ENCODE data around the gene ARPC5L. TPM values are rescaled to one million over a fixed set of nuclear protein-coding genes. Genes with fewer than 3 reads are reported as not detected.
A peak's percentile ranks its signal among the peaks of the same experiment; 100 is the strongest.
"Not testable (repeated sequence)": the region's sequence is repeated elsewhere in the genome, so short reads cannot be mapped to it uniquely, and the experiment has no call there.

ARPC5L gene
- total RNA-seq (2014; rRNA removed; shearing (Covaris generic); ENCODE audit: low replicate concordance) = 25.7 and 37.3 TPM in 2 replicates

DNA sequence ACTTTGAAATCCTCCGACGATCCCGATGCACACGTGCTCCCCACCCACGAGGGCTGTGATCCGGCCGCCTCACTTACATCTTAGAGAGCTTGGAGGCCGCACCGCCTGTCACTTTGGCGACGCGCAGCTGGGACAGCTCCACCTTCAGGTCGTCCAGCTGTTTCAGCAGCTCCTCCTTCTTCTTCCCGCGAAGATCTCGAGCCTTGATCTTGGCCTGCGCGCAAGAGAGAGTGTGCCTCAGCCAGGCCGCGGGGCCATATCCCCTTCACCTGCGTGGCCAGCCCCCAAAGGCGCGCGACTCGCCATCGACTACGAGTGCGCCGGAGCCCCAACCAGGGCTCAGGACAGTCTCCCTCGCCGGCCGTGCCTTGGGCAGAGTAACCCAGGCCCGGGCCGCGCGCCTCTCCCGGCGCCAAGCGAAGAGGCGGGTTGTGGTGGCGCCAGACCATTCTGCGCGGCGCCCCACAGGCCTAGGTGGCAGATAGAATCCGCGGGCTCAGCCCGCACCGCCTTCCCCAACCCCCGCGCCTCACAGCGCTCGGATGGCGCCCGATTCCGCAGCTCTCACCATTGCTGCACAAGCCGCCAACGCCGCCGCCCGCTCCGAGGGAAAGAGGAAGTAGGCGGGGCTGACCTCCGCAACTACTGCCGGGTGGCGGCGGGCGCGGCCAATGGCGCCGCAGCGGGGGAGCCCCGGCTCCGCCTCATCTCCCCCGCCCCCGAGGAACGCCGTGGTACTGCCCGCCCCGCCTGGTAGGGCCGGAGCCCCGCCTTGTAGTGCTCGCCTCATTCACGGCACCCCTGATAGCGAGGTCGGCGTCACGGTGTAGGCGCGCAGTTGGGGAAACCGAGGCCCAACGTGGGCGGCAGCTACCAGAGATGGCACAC, at the start of gene ARPC5L, which contains the start of gene RPL35:
TSS of gene ARPC5L (plus strand) at position 789 of the 888 bp plus-strand sequence. CDS start 7,161 bp downstream, outside the sequence.
TSS of gene RPL35 (minus strand) at position 616 of the 888 bp plus-strand sequence. CDS start at position 571, 45 bp downstream.
- in situ Hi-C loops (cut with HindIII; ENCODE audit: low pct_unique_long_range_greater_than_20kb, low sequenced_read_pairs) = no loop called here
- peak; percentile 90 for DNase-seq (ENCODE audit: low read depth)

DNA sequence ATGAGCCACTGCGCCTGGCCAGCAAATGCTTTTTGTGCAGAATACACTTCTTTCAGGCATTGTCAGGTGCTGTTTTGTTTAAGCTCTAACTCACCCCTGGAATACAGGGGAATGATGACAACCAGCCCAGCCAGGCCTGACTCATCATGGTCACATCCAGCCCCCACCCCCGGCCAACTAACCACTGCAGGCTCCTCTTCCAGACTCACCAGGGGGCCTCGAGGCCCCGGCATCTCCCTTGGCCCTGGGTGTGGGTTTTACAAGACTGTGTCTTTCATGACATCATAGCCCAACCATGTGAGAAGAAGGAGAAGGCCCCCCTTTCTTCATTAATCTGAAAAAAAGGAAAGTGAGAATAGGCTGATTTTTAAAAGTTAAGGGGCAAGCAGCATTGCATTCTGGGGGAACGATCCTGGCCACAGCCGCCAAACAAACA, 49.5 kb upstream of the ARPC5L start:
- peak; percentile 90 for DNase-seq (ENCODE audit: low read depth)
- in situ Hi-C loops (cut with HindIII; ENCODE audit: low pct_unique_long_range_greater_than_20kb, low sequenced_read_pairs) = no loop called here

DNA sequence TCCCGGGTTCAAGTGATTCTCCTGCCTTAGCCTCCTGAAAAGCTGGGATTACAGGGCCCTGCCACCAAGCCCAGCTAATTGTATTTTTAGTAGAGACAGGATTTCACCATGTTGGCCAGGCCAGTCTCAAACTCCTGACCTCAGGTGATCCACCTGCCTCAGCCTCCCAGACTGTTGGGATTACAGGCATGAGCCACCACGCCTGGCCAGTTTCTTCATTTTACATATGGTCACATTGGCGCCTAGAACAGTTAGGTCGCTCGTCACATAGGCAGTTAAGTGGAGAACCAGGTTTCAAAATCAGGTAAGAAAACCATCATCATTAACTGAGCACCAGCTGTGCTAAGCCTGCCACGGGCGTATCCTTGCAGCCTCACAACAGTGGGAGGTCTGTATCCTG, 48.9 kb upstream of the ARPC5L start:
- no peak for DNase-seq (ENCODE audit: low read depth)
- in situ Hi-C loops (cut with HindIII; ENCODE audit: low pct_unique_long_range_greater_than_20kb, low sequenced_read_pairs) = no loop called here

DNA sequence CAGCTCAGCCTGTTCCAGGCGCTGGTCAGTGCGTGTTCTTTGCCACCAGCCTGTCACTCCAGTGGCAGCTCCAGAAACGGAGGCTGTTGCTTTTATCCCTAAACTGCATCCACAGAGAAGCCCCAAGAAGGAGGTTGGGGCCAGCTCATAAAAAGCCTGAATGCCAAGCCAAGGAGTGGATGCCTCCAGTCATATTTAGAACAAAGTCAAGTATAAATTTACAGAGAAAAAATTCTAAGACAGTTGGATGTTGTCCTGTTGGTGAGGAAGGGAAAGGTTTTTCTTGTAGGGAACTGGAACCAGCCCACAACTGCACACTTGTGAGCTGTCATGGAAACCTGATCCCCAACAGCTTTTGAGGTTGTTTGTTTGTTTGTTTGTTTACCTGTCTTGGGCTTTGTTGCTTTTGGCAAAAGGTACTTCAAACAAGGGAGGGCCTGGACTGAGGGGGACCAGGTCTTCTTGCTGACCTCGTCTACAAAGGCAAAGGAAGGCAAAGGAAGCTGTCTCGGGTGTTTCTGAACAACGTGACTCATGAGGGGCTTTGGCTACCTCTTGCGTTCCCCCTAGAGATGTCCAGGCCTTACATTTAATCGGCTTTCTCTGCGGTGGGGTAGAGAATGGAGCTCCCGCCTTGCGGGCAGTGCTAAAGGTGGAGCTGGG, 48.3 kb upstream of the ARPC5L start:
- no peak for DNase-seq (ENCODE audit: low read depth)
- in situ Hi-C loops (cut with HindIII; ENCODE audit: low pct_unique_long_range_greater_than_20kb, low sequenced_read_pairs) = no loop called here

DNA sequence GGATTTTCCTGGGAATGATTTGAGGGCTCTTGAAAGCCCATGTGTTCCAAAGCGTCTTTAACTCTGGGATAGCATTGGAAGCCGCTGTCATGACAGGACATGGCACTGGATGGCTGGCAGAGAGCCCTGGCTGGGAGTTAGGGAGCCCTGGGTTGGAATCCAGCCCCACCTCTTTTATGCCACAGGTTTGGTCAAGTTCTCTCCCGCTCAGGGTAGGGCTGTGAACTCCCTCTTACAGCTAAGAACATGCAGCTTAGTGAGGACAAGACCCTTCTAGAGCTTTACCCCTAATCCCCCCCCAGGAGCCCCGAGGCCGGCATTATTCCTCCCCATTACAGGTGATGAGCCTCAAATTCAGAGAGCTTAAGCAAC, 47.8 kb upstream of the ARPC5L start:
- in situ Hi-C loops (cut with HindIII; ENCODE audit: low pct_unique_long_range_greater_than_20kb, low sequenced_read_pairs) = no loop called here
- no peak for DNase-seq (ENCODE audit: low read depth)

DNA sequence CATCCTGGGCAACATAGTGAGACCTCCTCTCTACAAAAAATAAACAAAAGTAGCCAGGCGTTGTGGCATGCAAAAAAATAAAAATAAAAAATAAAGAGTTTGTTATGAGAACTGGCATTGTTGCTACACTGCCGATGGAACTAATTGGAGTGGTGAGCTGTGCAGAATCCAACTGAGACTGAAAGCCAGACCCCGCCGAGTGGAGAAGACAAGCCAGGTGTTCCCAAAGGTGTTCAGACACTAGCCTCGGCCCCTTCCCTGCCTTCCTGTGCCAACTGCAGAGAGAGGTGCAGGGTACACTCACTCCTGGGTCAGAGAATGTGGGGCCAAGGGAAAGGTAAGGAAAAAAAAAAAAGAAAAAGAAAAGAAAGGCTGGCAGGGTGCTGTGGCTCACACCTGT, 46.3 kb upstream of the ARPC5L start:
- no peak for DNase-seq (ENCODE audit: low read depth)
- in situ Hi-C loops (cut with HindIII; ENCODE audit: low pct_unique_long_range_greater_than_20kb, low sequenced_read_pairs) = no loop called here

DNA sequence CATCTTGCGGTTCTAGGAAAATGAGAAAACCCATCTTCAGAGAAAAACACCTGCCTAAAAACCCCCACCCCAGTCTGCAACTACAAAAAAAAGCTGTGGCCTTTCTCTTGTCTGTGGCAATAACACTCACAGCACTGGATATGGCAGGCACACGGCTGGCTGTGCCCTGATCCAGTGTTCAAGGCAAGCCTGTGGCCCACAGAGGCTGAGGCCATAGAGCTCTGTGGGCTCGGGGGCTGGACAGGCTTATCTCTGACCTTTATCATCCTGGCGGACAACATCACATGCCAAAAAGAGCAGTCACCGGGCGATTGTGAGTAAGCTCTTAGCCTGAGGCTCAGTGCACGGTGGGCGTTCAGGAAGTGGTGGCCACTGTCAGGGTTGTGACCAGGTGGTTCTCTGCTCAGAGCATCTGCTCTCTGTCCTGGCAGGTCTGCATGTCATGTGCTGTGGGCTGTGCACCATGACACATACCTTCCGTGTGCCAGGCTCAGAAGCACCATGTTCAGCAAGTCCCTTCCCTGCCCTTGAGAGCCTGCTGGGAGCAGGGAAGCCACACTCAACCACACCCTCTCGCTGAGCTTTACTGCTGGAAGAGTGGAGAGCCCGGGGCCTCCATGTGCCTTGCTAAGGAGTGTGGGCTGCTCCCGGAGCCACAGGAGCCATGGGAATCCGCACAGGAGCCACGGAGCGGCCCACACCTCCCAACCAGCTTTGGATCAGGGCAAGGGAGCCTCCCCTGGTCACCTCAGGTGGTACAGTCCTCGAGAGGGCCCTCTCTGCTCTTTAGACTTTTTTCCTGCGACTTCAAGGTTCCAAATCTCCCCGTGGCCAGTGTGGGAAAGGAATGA, 43.3 kb upstream of the ARPC5L start:
- peak; percentile 71 for DNase-seq (ENCODE audit: low read depth)

DNA sequence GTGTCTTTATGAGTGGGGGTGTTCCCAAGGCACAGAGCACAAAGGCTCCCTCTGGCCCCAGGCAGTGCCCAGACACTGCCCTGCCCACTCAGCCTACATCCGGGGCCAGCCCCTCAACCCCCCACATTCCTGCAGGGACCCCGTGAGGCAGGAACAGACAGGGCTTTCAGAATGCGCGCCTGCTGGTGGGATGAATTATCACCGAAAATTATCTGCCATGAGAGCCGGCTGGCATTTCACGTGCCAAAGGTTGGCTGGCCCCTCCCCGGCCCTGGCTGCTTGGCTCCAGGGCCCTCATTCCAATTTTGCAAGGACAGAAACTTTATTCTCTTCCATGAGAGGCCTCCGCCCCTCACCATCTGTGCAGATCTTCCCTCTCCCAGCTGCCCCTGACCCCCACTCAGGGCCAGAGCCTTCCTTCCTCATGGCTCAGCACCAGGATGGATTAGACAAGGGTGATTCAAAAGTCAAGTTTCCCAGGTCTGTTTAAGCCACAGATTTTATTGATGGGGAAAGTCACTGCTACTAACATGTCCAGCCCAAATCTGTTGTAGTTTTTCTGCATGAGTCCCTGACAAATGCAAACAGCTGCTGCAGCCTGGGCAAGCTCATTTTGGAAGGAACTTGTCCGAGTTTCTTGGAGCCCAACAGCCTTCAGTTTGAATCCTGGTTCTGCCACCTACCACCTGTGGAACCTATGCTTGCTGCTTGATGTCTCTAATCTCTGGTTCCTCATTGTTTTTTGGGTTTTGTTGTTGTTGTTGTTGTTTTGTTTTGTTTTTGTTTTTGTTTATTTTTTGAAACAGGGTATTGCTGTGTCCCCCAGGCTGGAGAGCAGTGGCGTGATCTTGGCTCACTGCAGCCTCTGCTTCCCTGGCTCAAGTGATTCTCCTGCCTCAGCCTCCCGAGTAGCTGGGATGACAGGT, 41.0 kb upstream of the ARPC5L start:
- DNase-seq (ENCODE audit: low read depth) = no peak
- in situ Hi-C loops (cut with HindIII; ENCODE audit: low pct_unique_long_range_greater_than_20kb, low sequenced_read_pairs) = no loop called here

More for the DNA sequence above, 43.3 kb upstream of the ARPC5L start:
- in situ Hi-C loops (cut with HindIII; ENCODE audit: low pct_unique_long_range_greater_than_20kb, low sequenced_read_pairs) = no loop called here

DNA sequence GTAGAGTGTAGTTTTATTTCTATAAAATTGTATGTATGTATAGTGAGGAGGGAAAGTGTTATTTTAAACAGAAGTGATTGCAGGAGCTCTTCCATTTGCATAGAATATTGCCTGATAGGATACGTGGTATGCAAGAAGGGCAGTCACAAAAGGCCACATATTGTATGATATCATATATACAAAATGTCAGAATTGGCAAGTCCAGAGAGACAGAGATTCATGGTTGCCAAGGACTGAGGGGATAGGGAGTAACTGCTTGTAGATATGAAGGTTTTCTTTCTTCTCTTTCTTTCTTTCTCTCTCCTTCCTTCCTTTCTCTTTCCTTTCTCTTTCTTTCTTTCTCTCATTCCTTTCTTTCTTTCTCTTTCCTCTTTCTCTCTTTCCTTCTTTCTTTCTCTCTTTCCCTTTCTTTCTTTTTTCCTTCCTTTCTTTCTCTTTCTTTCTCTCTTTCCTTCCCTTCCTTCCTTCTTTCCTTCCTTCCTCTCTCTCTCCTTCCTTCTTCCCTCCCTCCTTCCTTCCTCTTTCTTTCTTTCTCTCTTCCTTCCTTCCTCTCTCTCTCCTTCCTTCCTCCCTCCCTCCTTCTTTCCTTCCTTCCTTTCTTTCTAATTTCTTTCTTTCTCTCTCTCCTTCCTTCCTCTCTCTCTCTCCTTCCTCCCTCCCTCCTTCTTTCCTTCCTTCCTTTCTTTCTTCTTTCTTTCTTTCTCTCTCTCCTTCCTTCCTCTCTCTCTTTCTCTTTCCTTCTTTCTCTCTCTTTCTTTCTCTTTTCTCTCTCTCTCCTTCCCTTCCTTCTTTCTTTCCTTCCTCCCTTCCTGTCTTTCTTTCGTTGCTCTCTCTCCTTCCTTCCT, 33.2 kb upstream of the ARPC5L start:
- no peak for DNase-seq (ENCODE audit: low read depth)
- in situ Hi-C loops (cut with HindIII; ENCODE audit: low pct_unique_long_range_greater_than_20kb, low sequenced_read_pairs) = no loop called here

DNA sequence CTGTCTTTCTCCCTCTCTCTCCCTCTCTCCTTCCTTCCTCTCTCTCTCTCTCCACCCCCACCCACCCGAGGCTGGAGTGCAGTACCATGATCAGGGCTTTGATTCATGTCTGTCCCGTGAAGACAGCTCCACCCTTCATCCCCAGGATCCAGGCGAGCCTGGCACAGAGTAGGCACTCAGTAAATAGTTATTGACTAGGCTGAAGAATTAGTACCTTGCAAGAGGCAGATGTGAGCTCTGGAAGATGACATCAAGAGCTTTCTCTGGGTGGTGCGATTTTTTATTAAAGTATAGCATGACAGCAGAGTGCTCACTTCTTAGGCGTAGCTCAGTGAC, 32.6 kb upstream of the ARPC5L start:
- DNase-seq (ENCODE audit: low read depth) = no peak
- in situ Hi-C loops (cut with HindIII; ENCODE audit: low pct_unique_long_range_greater_than_20kb, low sequenced_read_pairs) = no loop called here

DNA sequence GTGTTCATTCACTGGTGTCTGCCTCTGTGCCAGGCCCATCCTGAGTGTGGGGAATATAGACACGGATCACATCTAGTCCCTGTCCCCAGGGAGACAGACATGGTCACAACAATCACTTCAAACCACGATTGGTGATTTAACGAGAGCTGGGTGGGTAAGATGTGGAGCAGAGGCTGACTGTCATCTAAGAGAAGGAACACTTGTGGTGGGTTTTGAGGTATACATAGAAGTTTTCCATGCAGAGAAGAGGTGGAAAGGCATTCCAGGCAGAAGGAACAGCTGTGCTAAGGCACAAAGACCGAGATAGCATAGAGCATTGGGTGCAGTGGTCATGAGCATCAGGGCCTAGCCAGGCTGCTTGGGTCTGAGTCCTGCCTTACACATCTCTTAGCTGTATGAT, 31.3 kb upstream of the ARPC5L start:
- in situ Hi-C loops (cut with HindIII; ENCODE audit: low pct_unique_long_range_greater_than_20kb, low sequenced_read_pairs) = no loop called here
- DNase-seq (ENCODE audit: low read depth) = no peak

DNA sequence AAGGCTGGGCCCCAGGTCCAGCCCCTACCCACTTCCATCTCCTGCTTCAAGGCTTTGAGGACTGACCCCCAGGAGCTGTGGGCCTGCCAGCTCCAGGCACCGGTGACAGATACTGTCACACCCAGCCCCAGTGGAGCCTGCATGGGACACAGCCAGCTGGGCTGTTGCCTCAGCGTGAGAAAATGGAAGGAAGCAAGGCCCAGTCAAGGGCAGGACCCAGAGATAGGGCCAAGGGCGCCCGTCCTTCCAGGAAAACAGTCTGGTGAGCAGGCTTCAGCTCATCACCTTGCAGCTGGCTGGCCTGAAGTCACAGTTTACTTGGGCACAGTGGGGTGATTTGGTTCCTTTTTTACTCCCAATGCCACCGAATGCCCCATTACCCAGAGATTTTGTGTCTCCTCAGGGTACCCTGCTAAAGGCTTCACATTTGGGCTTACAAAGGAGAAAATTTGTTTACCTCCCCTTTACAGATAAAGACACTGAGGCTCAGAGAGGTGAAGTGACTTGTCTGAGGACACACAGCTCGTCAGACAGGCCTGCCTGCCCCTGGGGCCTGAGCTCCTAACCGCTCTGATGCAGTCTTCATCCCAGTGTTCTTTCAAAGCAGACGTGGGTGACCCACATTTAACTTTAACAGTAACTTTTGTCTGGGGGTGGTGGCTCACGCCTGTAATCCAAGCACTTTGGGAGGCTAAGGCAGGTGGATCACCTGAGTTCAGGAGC, 30.1 kb upstream of the ARPC5L start:
- DNase-seq (ENCODE audit: low read depth) = no peak
- in situ Hi-C loops (cut with HindIII; ENCODE audit: low pct_unique_long_range_greater_than_20kb, low sequenced_read_pairs) = no loop called here

DNA sequence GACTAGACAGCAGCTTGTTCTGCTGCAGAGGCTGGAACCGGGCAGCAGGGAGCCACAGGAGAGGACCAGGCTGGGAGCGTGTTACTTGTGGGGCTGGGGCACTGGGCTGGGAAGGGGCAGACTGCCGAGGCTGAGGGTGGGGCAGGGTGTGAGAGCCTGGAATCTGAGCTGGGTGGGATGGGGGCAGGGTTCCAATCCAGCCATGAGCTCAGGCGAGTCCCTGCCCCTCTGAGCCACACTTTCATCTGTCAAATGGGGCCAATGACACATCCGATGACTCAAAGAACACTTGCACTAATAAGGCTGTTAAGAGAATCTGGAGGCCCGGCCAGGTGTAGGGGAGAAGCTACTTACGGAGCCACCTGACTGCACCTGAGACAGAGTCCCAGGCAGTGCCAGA, 27.3 kb upstream of the ARPC5L start:
- in situ Hi-C loops (cut with HindIII; ENCODE audit: low pct_unique_long_range_greater_than_20kb, low sequenced_read_pairs) = no loop called here

DNA sequence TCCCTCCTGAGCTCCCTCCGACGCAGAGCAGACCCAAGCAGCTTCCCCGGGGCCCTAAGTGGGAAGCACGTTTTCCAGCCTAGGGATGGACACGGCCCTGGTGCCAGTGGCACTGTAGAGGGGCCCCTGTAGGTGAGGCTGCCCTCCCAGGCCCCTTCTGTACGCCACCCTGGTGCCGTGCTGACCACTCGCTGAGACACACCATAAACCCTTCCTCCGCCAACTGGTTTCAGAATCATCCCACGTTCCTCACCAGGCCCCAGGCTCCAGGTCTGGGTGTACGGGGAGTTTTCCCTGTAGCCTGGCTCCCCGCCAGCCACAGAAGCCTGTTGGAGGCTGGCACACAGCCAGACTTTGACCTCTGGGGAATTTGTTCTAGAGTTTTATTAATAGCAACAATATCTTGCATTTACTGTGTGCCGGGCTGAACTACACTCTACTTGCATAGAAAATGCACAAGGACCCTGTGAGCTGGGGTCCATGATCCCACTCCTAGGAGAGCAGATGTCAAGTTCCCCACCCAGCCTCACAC, 26.8 kb upstream of the ARPC5L start:
- in situ Hi-C loops (cut with HindIII; ENCODE audit: low pct_unique_long_range_greater_than_20kb, low sequenced_read_pairs) = no loop called here
- DNase-seq (ENCODE audit: low read depth) = peak; percentile 51

More for the DNA sequence above, 27.3 kb upstream of the ARPC5L start:
- peak; percentile 41 for DNase-seq (ENCODE audit: low read depth)

DNA sequence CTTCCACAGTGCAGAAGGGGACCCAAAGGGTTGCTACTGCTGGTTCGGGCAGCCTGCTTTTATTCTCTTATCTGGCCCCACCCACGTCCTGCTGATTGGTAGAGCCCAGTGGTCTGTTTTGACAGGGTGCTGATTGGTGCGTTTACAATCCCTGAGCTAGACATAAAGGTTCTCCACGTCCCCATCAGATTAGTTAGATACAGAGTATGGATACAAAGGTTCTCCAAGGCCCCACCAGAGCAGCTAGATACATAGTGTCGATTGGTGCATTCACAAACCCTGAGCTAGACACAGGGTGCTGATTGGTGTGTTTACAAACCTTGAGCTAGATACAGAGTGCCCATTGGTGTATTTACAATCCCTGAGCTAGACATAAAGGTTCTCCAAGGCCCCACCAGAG, 23.8 kb upstream of the ARPC5L start:
- in situ Hi-C loops (cut with HindIII; ENCODE audit: low pct_unique_long_range_greater_than_20kb, low sequenced_read_pairs); DNase-seq (ENCODE audit: low read depth): not testable (repeated sequence)

Data from Caki2 (cell line).